Body of pancreas (tissue), 4 donors: ENCODE data around the gene VPS50.

ENCODE experiments used
- CTCF ChIP-seq, 7 experiments: fragments of 450-650 bp in 4 of 7; fragments of 200-600 bp in 3 of 7; sonication (generic) in 3 of 7; IDR thresholded peaks; one replicate each; pipeline ENCODE4 v1.5.1; 2016 to 2019; ENCODE audit warnings: antibody characterized with exemption in 7 of 7
- POLR2A ChIP-seq, 3 donors: fragments of 450-650 bp; IDR thresholded peaks; one replicate each; pipeline ENCODE4 v1.6.1; 2016; ENCODE audit warnings: antibody characterized with exemption in 3 of 3, mild to moderate bottlenecking in 2 of 3

GRCh38 chr7:93228302-93228701, 3.9 kb upstream of the VPS50 start:
- TF ChIP-seq CTCF (IDR thresholded peaks at IDR 0.05) (peak; percentile 42 to 86 (median 78)), POLR2A (IDR thresholded peaks at IDR 0.05) (no peak)
